ENCODE data around the gene ARHGEF26.

DNA sequence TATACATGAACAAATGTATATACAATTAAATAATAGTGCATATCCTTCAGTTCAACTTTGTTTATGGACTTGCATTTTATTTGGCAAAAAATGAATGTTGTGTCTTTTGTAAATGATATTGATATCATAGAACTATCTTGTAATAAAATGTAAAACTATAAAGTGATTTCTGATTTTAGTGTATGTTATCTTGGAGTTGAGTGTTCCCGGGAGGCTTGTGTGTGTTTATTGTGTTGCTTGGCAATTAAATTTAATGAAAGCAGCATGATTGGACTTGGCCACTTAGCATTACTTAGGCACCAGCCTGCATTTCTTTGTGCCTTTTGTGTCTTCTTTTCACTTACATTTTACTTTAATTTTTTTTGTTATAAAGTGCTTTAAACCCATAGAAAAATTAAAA, 10.6 kb downstream of the ARHGEF26 start:
- TF ChIP-seq EZH2phosphoT487 (IDR thresholded peaks at IDR 0.05; ENCODE audit: insufficient read depth, low read depth): no peak
- TF ChIP-seq EZH2 (IDR thresholded peaks at IDR 0.05; ENCODE audit: insufficient read depth, poor library complexity, severe bottlenecking): no peak

Data from GM23248 (cell line).